DOHH2 (cell line): ENCODE results near the gene UBR3.

ENCODE experiments used
- H3F3A ChIP-seq: fragments of 200-600 bp; sonication (generic), shearing (Covaris generic); 2 replicates; pipeline ENCODE4 v1.6.0; 2016; ENCODE audit warnings: antibody characterized with exemption, mild to moderate bottlenecking; ENCODE audit not compliant: control insufficient read depth, insufficient read depth
- H3K27ac ChIP-seq: fragments of 200-600 bp; sonication (generic); 2 replicates; pipeline ENCODE4 v1.5.1; 2014; ENCODE audit warnings: low read depth, mild to moderate bottlenecking, low read length, moderate library complexity
- H3K27me3 ChIP-seq: fragments of 200-600 bp; sonication (generic); 2 replicates; pipeline ENCODE4 v1.6.1; 2014; ENCODE audit warnings: mild to moderate bottlenecking, low read length, mixed read lengths; ENCODE audit not compliant: control insufficient read depth
- H3K36me3 ChIP-seq: fragments of 200-600 bp; sonication (generic); 2 replicates; pipeline ENCODE4 v1.6.1; 2014; ENCODE audit warnings: mild to moderate bottlenecking, low read length, moderate library complexity, mixed read lengths; ENCODE audit not compliant: control insufficient read depth
- H3K4me1 ChIP-seq: fragments of 200-600 bp; sonication (generic); 2 replicates; pipeline ENCODE4 v1.6.1; 2014; ENCODE audit warnings: mild to moderate bottlenecking, low read length, mixed read lengths; ENCODE audit not compliant: control insufficient read depth
- H3K4me2 ChIP-seq: fragments of 200-600 bp; sonication (generic); 2 replicates; pipeline ENCODE4 v1.6.0; 2014; ENCODE audit warnings: mild to moderate bottlenecking, low read length, moderate library complexity
- H3K4me3 ChIP-seq: fragments of 200-600 bp; sonication (generic); 2 replicates; pipeline ENCODE4 v1.5.1; 2014; ENCODE audit warnings: mild to moderate bottlenecking, low read length, mixed read lengths
- H3K79me2 ChIP-seq: fragments of 200-600 bp; sonication (generic); 2 replicates; pipeline ENCODE4 v1.6.1; 2014; ENCODE audit warnings: mild to moderate bottlenecking, low read length, mixed read lengths; ENCODE audit not compliant: control insufficient read depth
- H3K9me2 ChIP-seq: fragments of 200-600 bp; sonication (generic); replicated peaks from 2 replicates; pipeline ENCODE4 v1.6.1; 2014; ENCODE audit warnings: mild to moderate bottlenecking, low read length, mixed read lengths; ENCODE audit not compliant: control insufficient read depth
- H3K9me3 ChIP-seq: fragments of 200-600 bp; sonication (generic); 2 replicates; pipeline ENCODE4 v1.6.1; 2014; ENCODE audit warnings: antibody characterized with exemption, low read length, mixed read lengths; ENCODE audit not compliant: control insufficient read depth, insufficient read depth
- H4K20me1 ChIP-seq: fragments of 200-600 bp; sonication (generic); 2 replicates; pipeline ENCODE4 v1.6.0; 2014; ENCODE audit warnings: low read depth, mild to moderate bottlenecking, antibody characterized with exemption, low read length, moderate library complexity; ENCODE audit not compliant: control insufficient read depth, insufficient read depth
- EZH2phosphoT487 ChIP-seq: fragments of 200-600 bp; sonication (generic); IDR thresholded peaks from 2 replicates; pipeline ENCODE4 v1.6.1; 2017; ENCODE audit warnings: borderline replicate concordance, mild to moderate bottlenecking, antibody characterized with exemption, low read length, moderate library complexity, mixed read lengths
- TF ChIP-seq, protein P1 (sequence below): fragments of 200-600 bp; sonication (generic); IDR thresholded peaks from one replicate; pipeline ENCODE4 v1.5.1; 2014; ENCODE audit warnings: antibody characterized with exemption, mild to moderate bottlenecking, low read depth, low read length; ENCODE audit not compliant: poor library complexity, severe bottlenecking

Gene UBR3

DNA sequence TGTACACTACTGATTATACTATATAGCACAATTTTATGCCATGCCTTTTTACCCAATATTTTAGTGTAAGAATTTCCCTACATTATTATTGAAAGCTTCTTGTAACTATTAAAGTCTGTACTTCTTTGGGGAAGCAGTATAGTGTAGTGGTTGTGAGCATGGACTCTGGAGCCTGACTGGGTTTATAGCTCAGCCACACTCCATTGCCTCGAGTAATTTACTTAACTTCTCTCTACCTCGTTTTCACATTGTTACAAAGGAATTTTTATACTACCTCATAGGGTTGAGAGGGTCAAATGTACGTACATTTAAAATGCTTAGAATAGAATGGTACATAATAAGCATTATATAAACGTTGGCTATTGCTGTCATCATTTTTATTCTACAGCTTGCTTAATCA is 139.2 kb downstream of the UBR3 start:
- TF ChIP-seq EZH2phosphoT487: no peak
- TF ChIP-seq, protein P1, sequence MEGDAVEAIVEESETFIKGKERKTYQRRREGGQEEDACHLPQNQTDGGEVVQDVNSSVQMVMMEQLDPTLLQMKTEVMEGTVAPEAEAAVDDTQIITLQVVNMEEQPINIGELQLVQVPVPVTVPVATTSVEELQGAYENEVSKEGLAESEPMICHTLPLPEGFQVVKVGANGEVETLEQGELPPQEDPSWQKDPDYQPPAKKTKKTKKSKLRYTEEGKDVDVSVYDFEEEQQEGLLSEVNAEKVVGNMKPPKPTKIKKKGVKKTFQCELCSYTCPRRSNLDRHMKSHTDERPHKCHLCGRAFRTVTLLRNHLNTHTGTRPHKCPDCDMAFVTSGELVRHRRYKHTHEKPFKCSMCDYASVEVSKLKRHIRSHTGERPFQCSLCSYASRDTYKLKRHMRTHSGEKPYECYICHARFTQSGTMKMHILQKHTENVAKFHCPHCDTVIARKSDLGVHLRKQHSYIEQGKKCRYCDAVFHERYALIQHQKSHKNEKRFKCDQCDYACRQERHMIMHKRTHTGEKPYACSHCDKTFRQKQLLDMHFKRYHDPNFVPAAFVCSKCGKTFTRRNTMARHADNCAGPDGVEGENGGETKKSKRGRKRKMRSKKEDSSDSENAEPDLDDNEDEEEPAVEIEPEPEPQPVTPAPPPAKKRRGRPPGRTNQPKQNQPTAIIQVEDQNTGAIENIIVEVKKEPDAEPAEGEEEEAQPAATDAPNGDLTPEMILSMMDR: no peak
- Histone ChIP-seq H3F3A (no peaks in the 10 kb centered on the region), H3K4me3 (no peak overlapping the region), H3K9me2 (no peaks in the 10 kb centered on the region), H3K9me3 (no peaks in the 10 kb centered on the region), H3K79me2 (no peaks in the 10 kb centered on the region), H3K4me2 (no peak overlapping the region), H3K27ac (no peak overlapping the region), H3K36me3 (peaks cover 6% of the 10 kb centered on the region; the same call in 1 of the 2 replicates), H3K4me1 (no peaks in the 10 kb centered on the region), H3K27me3 (no peaks in the 10 kb centered on the region), H4K20me1 (no peaks in the 10 kb centered on the region)

GRCh38 chr2:169968743-169969142 is 141.5 kb downstream of the UBR3 start:
- Histone ChIP-seq H3K9me3 (no peaks in the 10 kb centered on the region), H3K79me2 (no peaks in the 10 kb centered on the region), H4K20me1 (no peaks in the 10 kb centered on the region), H3K27me3 (no peaks in the 10 kb centered on the region), H3K4me1 (no peaks in the 10 kb centered on the region), H3K4me3 (no peak overlapping the region), H3K9me2 (no peaks in the 10 kb centered on the region), H3K27ac (no peak overlapping the region), H3K4me2 (no peak overlapping the region), H3K36me3 (peaks cover 6% of the 10 kb centered on the region; the same call in 1 of the 2 replicates), H3F3A (no peaks in the 10 kb centered on the region)
- TF ChIP-seq EZH2phosphoT487: no peak
- TF ChIP-seq, protein P1: no peak

DNA sequence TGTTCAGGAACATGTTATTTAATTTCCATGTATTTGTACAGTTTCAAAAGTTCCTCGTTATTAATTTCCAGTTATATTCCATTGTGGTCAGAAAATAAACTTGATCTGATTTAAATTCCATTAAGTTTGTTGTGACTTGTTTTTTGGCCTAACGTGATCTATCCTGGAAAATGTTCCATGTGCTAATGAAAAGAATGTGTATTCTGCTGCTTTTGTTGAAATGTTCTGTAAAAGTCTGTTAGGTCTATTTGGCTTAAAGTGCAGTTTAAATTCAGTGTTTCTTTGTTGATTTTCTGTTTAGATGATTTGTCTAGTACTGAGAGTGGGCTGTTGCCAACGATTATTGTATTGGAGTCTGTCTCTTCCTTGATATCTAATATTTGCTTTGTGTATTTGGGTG is 148.0 kb downstream of the UBR3 start:
- no peaks in the 10 kb centered on the region for H3K4me1 ChIP-seq
- no peak overlapping the region for H3K4me3 ChIP-seq
- peaks cover 10% of the 10 kb centered on the region for H3K9me3 ChIP-seq
- no peak overlapping the region for H3K4me2 ChIP-seq
- H3K27ac ChIP-seq: no peak overlapping the region
- H3K9me2 ChIP-seq: no peaks in the 10 kb centered on the region
- H3F3A ChIP-seq: no peaks in the 10 kb centered on the region
- H3K79me2 ChIP-seq: no peaks in the 10 kb centered on the region
- peaks cover 8% of the 10 kb centered on the region; the same call in 1 of the 2 replicates for H3K36me3 ChIP-seq
- no peaks in the 10 kb centered on the region for H3K27me3 ChIP-seq
- TF ChIP-seq EZH2phosphoT487: no peak
- TF ChIP-seq, protein P1: no peak
- H4K20me1 ChIP-seq: no peaks in the 10 kb centered on the region
